GM21367 (cell line): ENCODE measurements around the gene CTDSP2.
A peak's percentile ranks its signal among the peaks of the same experiment; 100 is the strongest.
"Not testable (repeated sequence)": the region's sequence is repeated elsewhere in the genome, so short reads cannot be mapped to it uniquely, and the experiment has no call there.

Experiments
- ATAC-seq: cut with Tn5 transposase; IDR thresholded peaks from one replicate; pipeline ENCODE4 v1.9.1; 2021; ENCODE audit not compliant: unreplicated experiment

Gene CTDSP2

DNA sequence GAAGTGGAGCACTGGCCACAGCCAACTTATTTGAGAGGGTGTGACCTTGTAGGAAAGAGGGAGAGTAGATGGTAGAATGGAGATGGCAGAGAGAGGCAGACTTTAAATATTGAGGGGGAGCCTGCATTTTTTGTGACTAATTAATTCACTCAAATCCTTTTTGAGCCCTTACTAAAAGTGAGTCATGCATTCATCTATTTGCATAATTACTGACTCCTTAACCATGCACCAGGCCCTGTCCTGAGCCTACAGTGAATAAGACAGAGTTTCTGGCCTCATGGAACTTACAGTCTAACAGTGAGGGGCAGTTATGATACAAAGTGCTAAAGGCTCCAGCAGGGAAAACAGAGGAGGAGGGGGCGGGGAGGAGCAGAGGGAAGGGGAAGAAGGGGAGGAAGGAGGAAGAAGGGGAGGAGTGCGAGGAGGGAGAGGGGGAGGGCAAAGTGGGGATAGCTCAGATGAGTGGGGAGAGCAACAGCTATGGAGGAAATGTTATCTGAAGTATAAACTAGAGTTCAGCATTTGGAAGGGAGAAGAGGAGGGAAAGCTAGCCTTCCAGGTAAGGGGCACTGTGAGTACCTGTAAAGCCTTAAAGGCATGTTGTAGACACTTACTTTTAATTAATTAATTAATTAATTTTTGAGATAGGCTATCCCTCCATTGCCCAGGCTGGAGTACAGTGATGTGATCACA, 7.5 kb upstream of the CTDSP2 start:
- no peak for ATAC-seq

- no peak for ATAC-seq
Measured at GRCh38 chr12:57852620-57853500, 6.3 kb upstream of the CTDSP2 start.

- no peak for ATAC-seq
Measured at GRCh38 chr12:57852200-57852599, 5.7 kb upstream of the CTDSP2 start.

DNA sequence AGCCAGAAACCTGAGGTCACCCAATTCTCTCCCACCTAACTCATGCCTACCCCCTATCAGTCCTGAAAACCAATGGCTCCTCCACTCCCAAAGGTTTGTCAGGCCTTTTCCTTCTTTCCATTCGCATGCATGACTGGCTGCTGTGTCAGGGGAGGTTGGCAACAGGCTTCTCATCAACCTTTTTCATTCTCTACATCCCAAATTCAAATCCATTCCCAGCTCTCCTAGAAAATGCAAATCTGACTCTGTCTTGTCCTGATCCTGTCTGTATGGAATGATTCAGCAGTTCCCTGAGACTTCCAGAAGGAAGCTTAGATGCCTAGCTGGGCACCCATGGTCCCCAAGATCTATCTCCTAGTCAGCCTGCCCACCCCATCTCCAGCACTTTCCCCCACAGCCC, 5.0 kb upstream of the CTDSP2 start:
- no peak for ATAC-seq

- no peak for ATAC-seq
Measured at GRCh38 chr12:57850854-57851430, 4.4 kb upstream of the CTDSP2 start.

GRCh38 chr12:57849447-57849846, 2.9 kb upstream of the CTDSP2 start:
- ATAC-seq, result not testable (repeated sequence)

GRCh38 chr12:57849035-57849434, 2.5 kb upstream of the CTDSP2 start:
- ATAC-seq, result no peak

DNA sequence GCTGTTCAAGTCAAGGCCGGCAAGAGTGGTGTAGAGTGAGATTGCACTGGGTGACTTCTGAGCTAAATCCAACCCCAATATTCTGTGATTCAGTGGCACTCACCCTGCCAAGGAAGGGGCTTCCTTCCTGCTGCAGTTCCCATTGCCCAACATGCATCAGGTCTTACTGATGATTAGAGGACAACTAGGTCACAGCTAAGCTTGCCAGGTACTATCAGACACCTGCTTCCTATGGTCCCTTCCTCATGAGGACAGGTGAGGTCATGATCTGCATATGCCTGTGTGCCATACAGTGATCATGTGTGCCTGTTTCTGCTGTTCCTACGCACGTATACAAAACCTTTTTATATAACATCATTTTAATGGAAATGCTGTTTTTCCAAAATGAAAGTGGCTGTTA, 1.7 kb upstream of the CTDSP2 start:
- ATAC-seq, result no peak

- peak; percentile 0 for ATAC-seq
Measured at GRCh38 chr12:57846285-57846576, 298 bp downstream of the CTDSP2 start.

GRCh38 chr12:57845478-57846284, 848 bp downstream of the CTDSP2 start:
- ATAC-seq, result peak; percentile 28

DNA sequence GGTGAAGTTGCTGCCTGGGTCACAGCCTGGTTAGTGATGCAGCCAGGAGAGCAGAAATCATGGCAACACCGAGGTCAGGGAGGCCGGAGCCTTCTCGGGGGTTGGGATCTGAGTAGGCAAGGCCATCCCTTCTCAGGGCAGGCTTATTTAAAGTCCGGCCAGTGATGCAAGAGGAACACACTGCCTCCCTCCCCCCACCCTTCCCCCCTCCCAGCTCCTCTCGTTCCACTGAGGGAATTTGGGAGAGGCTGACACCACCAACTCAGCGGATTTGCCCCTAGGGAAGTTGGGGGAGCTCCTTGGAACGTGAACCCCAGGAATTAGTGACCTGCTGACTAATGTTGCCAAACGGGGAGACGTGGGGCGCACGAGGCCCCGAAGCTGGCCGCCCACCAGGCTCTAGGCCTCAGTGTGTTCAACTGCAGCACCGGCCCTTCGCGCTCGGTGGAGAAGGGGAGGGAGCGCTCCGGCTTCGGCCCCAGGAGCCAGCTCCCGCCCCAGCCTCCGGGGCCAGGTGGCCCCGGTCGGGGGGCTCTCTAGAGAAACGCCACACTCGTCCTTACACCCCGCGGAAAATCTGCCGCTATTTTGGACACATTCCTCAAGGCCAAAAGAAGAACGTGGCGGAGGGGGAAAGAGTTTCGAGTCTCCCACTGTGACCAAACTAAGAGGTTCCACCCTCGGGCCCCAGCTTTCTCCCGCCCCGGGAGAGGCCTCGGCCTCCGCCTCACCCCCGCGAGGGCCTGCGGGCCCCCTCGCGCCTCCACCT, 1.6 kb downstream of the CTDSP2 start:
- peak; percentile 12 for ATAC-seq

DNA sequence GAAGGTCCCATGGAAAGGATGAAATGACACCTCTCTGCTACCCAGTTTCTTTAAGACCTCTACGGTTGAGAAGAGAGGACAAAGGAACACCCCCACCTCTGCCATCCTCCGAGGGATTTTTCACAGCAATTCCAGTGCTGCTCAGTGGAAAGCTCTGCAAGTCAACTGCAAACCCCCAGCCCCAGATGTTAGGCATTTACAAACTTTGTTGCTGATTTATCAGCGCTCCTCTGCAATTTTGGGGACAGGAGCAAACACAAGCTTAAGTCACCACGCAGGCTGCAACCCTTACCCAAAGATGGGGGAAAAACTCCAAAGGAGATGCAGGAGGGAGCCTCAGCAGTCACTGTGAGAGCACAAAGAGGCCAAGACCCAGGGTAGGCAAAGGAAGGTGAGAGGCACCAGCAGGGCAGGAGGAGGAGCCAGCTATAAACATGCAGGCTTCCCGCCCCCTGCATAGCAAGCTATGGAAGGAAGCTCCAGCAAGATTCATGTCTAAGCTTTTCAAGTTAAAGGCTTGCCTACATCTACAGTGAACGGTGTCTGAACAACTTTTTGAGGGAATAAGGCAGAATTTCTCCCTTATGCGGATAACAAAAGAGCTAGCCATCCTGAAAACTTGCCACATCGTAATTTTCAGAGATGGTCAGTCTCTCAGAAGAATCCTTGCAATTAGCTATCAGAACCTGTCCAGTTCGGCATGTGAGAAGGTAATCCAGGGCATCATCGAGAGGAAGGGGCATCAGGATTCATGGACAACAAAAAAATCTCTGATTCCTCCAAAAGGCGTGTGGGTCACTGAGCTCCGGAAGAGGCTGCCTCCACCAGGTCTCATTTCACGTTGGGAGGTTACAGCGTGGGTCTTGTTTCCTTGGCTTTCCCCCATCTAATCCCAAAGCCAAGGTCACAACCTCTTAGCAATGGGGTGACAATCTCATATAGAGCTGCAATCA, 3.9 kb downstream of the CTDSP2 start:
- ATAC-seq, result no peak

GRCh38 chr12:57841445-57841844, 5.1 kb downstream of the CTDSP2 start:
- no peak for ATAC-seq

- ATAC-seq, result no peak
Measured at GRCh38 chr12:57840726-57841125, 5.8 kb downstream of the CTDSP2 start.

- no peak for ATAC-seq
Measured at GRCh38 chr12:57839996-57840395, 6.5 kb downstream of the CTDSP2 start.

- ATAC-seq, result peak; percentile 24
Measured at GRCh38 chr12:57838594-57839302, 7.8 kb downstream of the CTDSP2 start.

GRCh38 chr12:57837864-57838562, 8.5 kb downstream of the CTDSP2 start:
- ATAC-seq, result no peak
